OCI-LY1 (cell line): Measurements from ENCODE around the gene ANKRD60.

Source experiments
- H2AFZ ChIP-seq: fragments of 200-600 bp; sonication (generic), shearing (Covaris generic); 2 replicates; pipeline ENCODE4 v1.6.0; 2014; ENCODE audit warnings: antibody characterized with exemption, mild to moderate bottlenecking, low read length
- H3F3A ChIP-seq: fragments of 200-600 bp; sonication (generic), shearing (Covaris generic); 2 replicates; pipeline ENCODE4 v1.6.0; 2014; ENCODE audit warnings: mild to moderate bottlenecking, antibody characterized with exemption, low read length, moderate library complexity; ENCODE audit not compliant: insufficient read depth
- H3K27ac ChIP-seq: fragments of 200-600 bp; sonication (generic); 2 replicates; pipeline ENCODE4 v1.5.1; 2014; ENCODE audit warnings: low read length, mixed run types, mild to moderate bottlenecking, low read depth; ENCODE audit not compliant: poor library complexity, severe bottlenecking
- H3K27me3 ChIP-seq: fragments of 200-600 bp; sonication (generic); 2 replicates; pipeline ENCODE4 v1.6.0; 2014; ENCODE audit warnings: antibody characterized with exemption, mild to moderate bottlenecking, low read length, moderate library complexity; ENCODE audit not compliant: insufficient read depth
- H3K36me3 ChIP-seq: fragments of 200-600 bp; sonication (generic); 2 replicates; pipeline ENCODE4 v1.6.1; 2014; ENCODE audit warnings: mild to moderate bottlenecking, antibody characterized with exemption, low read length, moderate library complexity, mixed read lengths; ENCODE audit not compliant: insufficient read depth
- H3K4me1 ChIP-seq: fragments of 200-600 bp; sonication (generic); 2 replicates; pipeline ENCODE4 v1.5.1; 2014; ENCODE audit warnings: mild to moderate bottlenecking, low read length, moderate library complexity; ENCODE audit not compliant: insufficient read depth, severe bottlenecking
- H3K4me2 ChIP-seq: fragments of 200-600 bp; sonication (generic), shearing (Covaris generic); 2 replicates; pipeline ENCODE4 v1.6.1; 2014; ENCODE audit warnings: low read length
- H3K4me3 ChIP-seq: fragments of 200-600 bp; sonication (generic); 2 replicates; pipeline ENCODE4 v1.5.1; 2014; ENCODE audit warnings: low read length, low read depth, mild to moderate bottlenecking, mixed read lengths; ENCODE audit not compliant: poor library complexity, severe bottlenecking
- H3K79me2 ChIP-seq: fragments of 200-600 bp; shearing (Covaris generic); 2 replicates; pipeline ENCODE4 v1.6.1; 2016; ENCODE audit warnings: mixed run types, low read length, mixed read lengths; ENCODE audit not compliant: insufficient read depth
- H3K9ac ChIP-seq: fragments of 200-600 bp; sonication (generic), shearing (Covaris generic); 2 replicates; pipeline ENCODE4 v1.6.1; 2014; ENCODE audit warnings: mild to moderate bottlenecking, low read length, mixed read lengths
- H3K9me2 ChIP-seq: fragments of 200-600 bp; sonication (generic), shearing (Covaris generic); 2 replicates; pipeline ENCODE4 v1.6.1; 2014; ENCODE audit warnings: low read depth, mild to moderate bottlenecking, low read length, mixed read lengths
- H3K9me3 ChIP-seq: fragments of 200-600 bp; shearing (Covaris generic); 2 replicates; pipeline ENCODE4 v1.6.1; 2014; ENCODE audit warnings: low read length, mixed read lengths
- H4K20me1 ChIP-seq: fragments of 200-600 bp; sonication (generic), shearing (Covaris generic); 2 replicates; pipeline ENCODE4 v1.6.0; 2016; ENCODE audit warnings: mild to moderate bottlenecking, low read length; ENCODE audit not compliant: insufficient read depth
- CTCF ChIP-seq: fragments of 200-600 bp; sonication (generic), shearing (Covaris generic); IDR thresholded peaks from 2 replicates; pipeline ENCODE4 v1.5.1; 2017; ENCODE audit warnings: mild to moderate bottlenecking, antibody characterized with exemption, low read length, moderate library complexity, mixed read lengths
- EZH2 ChIP-seq: fragments of 200-600 bp; sonication (generic), shearing (Covaris generic); IDR thresholded peaks from 2 replicates; pipeline ENCODE4 v1.8.0; 2017; ENCODE audit warnings: borderline replicate concordance, mixed run types, mild to moderate bottlenecking, antibody characterized with exemption, low read length, moderate library complexity, mixed read lengths

The ANKRD60 gene

GRCh38 chr20:58245181-58245891, 16.9 kb upstream of the ANKRD60 start:
- H4K20me1 ChIP-seq = no peaks in the 10 kb centered on the region
- H3K27ac ChIP-seq = no peak overlapping the region
- H3K4me1 ChIP-seq = no peaks in the 10 kb centered on the region
- no peaks in the 10 kb centered on the region for H3K9me3 ChIP-seq
- H3K27me3 ChIP-seq = no peaks in the 10 kb centered on the region
- H3K79me2 ChIP-seq = no peaks in the 10 kb centered on the region
- H3K9ac ChIP-seq = no peak overlapping the region
- no peaks in the 10 kb centered on the region for H3K9me2 ChIP-seq
- H3K36me3 ChIP-seq = peaks cover 30% of the 10 kb centered on the region; the same call in 1 of the 2 replicates
- H3K4me2 ChIP-seq = no peak overlapping the region
- TF ChIP-seq CTCF (no peak), EZH2 (no peak)
- H2AFZ ChIP-seq = no peak overlapping the region
- H3F3A ChIP-seq = no peaks in the 10 kb centered on the region
- no peak overlapping the region for H3K4me3 ChIP-seq

GRCh38 chr20:58244517-58245030, 16.1 kb upstream of the ANKRD60 start:
- Histone ChIP-seq H4K20me1 (no peaks in the 10 kb centered on the region), H3K4me2 (no peak overlapping the region), H3K4me3 (no peak overlapping the region), H3K27ac (no peak overlapping the region), H3K4me1 (no peaks in the 10 kb centered on the region), H2AFZ (no peak overlapping the region), H3K36me3 (peaks cover 26% of the 10 kb centered on the region; the same call in 1 of the 2 replicates), H3K27me3 (no peaks in the 10 kb centered on the region), H3K9ac (no peak overlapping the region), H3K9me2 (no peaks in the 10 kb centered on the region), H3F3A (no peaks in the 10 kb centered on the region), H3K9me3 (no peaks in the 10 kb centered on the region), H3K79me2 (no peaks in the 10 kb centered on the region)
- TF ChIP-seq EZH2 (no peak), CTCF (no peak)

- H3K36me3 ChIP-seq = peaks cover 26% of the 10 kb centered on the region; the same call in 1 of the 2 replicates
- H2AFZ ChIP-seq = no peak overlapping the region
- TF ChIP-seq EZH2 (no peak), CTCF (no peak)
Measured at GRCh38 chr20:58243653-58244410, 15.4 kb upstream of the ANKRD60 start.

More at GRCh38 chr20:58243653-58244410, 15.4 kb upstream of the ANKRD60 start:
- Histone ChIP-seq H3K79me2 (no peaks in the 10 kb centered on the region), H3K27ac (no peak overlapping the region), H3K27me3 (no peaks in the 10 kb centered on the region), H3K9ac (no peak overlapping the region), H3K4me2 (no peak overlapping the region), H3K9me3 (no peaks in the 10 kb centered on the region), H3K4me3 (no peak overlapping the region), H3K9me2 (no peaks in the 10 kb centered on the region), H3K4me1 (no peaks in the 10 kb centered on the region), H4K20me1 (no peaks in the 10 kb centered on the region), H3F3A (no peaks in the 10 kb centered on the region)
